ENCODE measurements around the gene MECR.

GRCh38 chr1:29159773-29160172 is 71.0 kb downstream of the MECR start:
- TF ChIP-seq, protein P1, sequence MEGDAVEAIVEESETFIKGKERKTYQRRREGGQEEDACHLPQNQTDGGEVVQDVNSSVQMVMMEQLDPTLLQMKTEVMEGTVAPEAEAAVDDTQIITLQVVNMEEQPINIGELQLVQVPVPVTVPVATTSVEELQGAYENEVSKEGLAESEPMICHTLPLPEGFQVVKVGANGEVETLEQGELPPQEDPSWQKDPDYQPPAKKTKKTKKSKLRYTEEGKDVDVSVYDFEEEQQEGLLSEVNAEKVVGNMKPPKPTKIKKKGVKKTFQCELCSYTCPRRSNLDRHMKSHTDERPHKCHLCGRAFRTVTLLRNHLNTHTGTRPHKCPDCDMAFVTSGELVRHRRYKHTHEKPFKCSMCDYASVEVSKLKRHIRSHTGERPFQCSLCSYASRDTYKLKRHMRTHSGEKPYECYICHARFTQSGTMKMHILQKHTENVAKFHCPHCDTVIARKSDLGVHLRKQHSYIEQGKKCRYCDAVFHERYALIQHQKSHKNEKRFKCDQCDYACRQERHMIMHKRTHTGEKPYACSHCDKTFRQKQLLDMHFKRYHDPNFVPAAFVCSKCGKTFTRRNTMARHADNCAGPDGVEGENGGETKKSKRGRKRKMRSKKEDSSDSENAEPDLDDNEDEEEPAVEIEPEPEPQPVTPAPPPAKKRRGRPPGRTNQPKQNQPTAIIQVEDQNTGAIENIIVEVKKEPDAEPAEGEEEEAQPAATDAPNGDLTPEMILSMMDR (optimal IDR thresholded peaks at IDR 0.05 in 1 of 3, IDR thresholded peaks at IDR 0.05 in 1 of 3, conservative IDR thresholded peaks at IDR 0.05 in 1 of 3; ENCODE audit: extremely low read depth in 1 of 3, insufficient read depth in 2 of 3, low read length in 3 of 3), result no peak
- no peak for TF ChIP-seq EZH2 (IDR thresholded peaks at IDR 0.05; ENCODE audit: low read length)

All from keratinocyte (primary cell).